Measurements from ENCODE around the gene SLC10A1.
"Not testable (repeated sequence)": the region's sequence is repeated elsewhere in the genome, so short reads cannot be mapped to it uniquely, and the experiment has no call there.

The SLC10A1 gene

DNA sequence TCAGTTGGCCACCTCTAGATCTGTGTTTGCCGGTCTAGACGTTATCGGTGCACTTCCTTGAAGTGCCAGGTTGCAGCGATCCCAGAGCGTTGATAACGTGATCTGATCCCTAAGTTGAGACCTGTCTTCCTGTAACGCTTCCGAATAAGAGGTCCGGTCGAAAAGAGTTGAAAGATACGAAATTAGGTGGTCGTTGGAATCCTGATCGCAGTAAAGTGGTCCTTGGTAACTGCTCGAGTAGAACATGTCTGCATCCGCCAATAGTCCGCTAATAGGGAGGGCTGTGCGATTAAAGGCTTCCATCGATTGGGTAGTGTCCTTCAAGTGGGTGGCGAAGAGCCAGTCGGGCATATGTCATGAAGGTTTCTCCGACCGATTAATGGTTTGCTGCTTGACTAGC, 27.4 kb downstream of the SLC10A1 start:
- DNase-seq = no peak

DNA sequence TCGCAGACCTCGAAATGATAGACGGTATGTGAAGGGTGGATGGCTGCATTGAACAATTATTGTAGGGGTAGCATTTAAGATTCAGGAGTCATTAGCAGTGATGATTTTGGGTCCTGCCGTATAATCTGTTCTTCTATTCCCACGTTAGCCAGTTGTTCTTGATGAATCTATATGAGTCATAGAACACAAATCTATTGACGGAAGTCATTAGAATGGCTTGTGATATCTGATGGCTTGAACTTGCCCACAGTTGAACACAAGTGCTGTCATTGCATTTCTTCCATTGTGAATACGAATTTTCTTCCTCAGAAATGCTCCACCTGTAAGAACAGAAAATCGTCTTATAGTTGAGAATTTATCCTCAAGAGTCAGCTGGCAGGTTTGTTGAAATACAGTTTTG, 28.2 kb downstream of the SLC10A1 start:
- no peak for DNase-seq

DNA sequence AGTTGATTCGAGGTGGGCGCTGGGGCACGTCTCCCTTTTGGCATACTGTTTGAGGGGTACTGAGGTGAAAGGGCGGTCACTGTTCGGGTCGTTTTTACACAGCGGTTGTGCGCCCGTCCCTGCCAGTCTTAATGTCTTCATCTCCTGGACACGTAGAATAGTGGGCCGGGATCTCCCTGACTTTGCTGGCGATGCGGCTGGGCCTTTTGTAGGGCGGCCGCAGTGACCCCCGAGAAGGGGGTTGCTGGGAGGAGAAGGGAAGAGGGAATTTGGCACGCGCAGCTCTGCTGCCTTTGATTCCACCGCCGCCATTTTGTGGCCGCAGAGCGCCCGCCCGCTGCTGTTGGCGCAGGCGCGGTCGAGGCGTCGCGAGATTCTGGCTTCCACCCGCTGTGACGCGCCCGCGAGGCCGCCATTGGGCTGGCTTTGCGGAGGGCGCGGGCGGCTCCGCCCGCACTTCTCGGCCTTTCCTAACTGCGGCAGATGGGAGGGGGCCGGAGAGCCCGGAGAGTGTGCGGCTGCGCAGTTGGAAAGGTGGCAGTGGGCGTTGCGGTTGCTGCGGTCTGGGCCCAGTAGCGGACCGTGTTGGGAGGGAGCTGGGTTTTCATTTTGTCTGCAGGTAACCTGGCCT, 29.6 kb downstream of the SLC10A1 start:
- DNase-seq = peak; percentile 85

DNA sequence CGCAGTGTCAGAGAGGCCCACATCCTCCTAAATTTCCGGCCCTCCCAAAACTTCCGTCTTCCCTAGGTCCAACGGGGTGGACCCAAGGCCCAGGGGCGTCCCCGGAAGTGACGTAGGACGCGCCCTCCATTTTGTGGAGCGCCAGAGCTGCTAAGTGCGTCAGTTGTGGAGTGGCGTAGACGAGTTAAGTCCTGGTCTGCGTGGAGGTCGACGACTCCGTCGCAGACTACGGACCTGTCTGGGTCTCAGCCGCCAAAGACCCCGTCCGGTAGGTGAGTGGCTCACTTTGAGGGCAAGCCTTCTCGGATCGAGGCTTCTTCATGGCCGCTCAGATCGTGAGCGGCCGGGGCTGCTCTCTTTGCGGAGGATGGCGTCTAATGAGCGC, 30.1 kb downstream of the SLC10A1 start, which contains the start of gene SRSF5:
Gene SRSF5 (plus strand): TSS at position 159 of the 385 bp plus-strand sequence. CDS start 1,015 bp downstream, outside the sequence.
- peak; percentile 96 for DNase-seq

- DNase-seq = peak; percentile 14
Observed at GRCh38 chr14:69763761-69764510, 33.1 kb downstream of the SLC10A1 start.

GRCh38 chr14:69760810-69761209, 36.2 kb downstream of the SLC10A1 start:
- no peak for DNase-seq

- no peak for DNase-seq
Observed at GRCh38 chr14:69756298-69756697, 40.7 kb downstream of the SLC10A1 start.

GRCh38 chr14:69755784-69756183, 41.3 kb downstream of the SLC10A1 start:
- no peak for DNase-seq

- no peak for DNase-seq
Observed at GRCh38 chr14:69755296-69755695, 41.7 kb downstream of the SLC10A1 start.

- DNase-seq = no peak
Observed at GRCh38 chr14:69754487-69754886, 42.6 kb downstream of the SLC10A1 start.

DNA sequence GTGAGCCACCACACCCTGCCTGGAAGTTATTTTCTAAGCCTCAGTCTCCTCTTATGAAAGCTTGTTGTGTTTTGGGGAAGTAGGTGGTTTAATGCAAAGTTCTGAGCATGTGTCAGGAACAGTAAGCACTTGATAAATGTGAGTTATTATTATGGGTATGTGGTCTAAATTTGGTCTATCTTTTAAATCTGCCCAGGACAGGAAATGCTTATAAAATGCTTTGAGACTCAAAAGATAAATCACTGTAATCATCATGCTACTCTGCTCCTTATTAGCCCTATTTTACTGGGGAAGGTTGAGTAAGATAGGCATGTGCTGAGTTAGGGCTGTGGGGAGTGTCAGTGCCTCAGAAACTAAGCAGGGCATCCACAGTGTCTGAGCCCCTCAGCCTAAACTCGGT, 43.2 kb downstream of the SLC10A1 start:
- no peak for DNase-seq

DNA sequence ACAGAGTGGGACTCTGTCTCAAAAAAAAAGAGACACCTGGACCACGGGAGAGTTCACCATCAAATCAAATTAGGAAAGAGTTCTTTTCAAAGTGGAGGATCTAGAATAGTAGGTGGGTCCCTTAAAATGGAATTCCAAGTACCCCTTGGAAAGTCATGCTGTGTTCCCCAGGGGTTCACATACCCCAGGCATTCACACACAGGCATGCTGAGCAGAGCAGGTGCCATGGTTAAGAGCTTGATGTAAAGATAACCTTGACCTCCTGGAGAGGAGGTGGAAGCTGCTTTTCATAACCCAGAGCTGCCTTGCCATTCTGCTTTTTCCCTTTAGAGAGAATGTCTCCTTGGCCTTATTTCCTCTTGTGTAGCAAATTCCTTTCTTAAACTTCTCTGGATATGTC, 44.3 kb downstream of the SLC10A1 start:
- DNase-seq = no peak

GRCh38 chr14:69750495-69750894, 46.5 kb downstream of the SLC10A1 start:
- DNase-seq = no peak

DNA sequence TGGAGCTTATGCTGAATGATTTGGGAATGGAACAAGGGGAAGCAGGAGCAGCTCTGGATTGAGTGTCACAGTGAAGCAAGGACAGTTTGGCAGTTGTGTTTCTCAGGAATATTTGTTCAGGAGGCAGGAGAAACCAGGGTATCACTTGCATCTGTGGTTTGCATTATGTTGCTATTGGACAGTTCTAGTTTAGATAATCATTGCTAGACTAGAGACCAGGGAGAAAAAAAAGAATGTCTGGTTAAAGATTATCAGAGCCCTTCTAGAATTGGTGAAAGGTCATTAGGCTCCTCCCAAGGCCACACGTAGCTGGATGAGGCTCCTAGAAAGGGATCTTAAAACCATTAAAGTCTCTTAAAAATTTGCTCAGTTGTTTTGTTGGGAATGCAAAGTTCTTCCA, 47.1 kb downstream of the SLC10A1 start:
- DNase-seq = no peak

- DNase-seq = no peak
Observed at GRCh38 chr14:69741055-69741454, 56.0 kb downstream of the SLC10A1 start.

DNA sequence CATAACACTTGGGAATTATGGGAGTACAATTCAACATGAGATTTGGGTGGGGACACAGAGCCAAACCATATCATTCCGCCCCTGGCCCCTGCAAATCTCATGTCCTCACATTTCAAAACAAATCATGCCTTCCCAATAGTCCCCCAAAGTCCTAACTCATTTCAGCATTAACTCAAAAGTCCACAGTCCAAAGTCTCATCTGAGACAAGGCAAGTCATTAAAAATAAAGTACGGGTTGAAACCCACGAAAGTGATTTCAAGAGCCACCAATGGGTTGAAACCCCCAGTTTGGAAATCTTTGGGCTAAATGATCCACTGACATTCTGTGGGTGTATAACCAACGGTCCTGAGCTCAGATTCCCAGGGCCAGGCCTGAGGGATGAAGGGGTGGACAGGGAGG, 60.6 kb downstream of the SLC10A1 start:
- not testable (repeated sequence) for DNase-seq

DNA sequence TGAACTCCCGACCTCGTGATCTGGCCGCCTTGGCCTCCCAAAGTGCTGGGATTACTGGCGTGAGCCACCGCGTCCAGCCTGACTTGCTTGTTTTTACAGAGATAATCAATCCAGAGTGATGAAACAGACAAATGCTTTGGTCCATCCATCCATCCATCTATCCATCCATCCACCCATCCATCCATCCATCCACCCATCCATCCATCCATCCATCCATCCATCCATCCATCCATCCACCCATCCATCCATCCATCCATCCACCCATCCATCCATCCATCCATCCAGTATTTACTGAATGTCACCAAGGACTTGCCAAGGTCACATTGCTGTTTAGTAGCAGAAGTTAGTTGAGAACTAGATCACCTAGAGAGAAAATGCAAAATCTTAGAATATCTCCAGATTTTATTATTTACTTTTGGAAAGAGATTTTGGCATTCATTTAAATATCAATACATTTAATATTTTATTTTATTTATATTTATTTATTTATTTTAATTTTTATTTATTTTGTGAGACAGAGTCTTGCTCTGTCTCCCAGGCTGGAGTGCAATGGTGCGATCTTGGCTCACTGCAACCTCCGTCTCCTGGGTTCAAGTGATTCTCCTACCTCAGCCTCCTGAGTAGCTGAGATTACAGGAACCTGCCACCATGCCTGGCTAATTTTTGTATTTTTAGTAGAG, 65.0 kb downstream of the SLC10A1 start:
- not testable (repeated sequence) for DNase-seq

- no peak for DNase-seq
Observed at GRCh38 chr14:69727860-69728259, 69.2 kb downstream of the SLC10A1 start.

DNA sequence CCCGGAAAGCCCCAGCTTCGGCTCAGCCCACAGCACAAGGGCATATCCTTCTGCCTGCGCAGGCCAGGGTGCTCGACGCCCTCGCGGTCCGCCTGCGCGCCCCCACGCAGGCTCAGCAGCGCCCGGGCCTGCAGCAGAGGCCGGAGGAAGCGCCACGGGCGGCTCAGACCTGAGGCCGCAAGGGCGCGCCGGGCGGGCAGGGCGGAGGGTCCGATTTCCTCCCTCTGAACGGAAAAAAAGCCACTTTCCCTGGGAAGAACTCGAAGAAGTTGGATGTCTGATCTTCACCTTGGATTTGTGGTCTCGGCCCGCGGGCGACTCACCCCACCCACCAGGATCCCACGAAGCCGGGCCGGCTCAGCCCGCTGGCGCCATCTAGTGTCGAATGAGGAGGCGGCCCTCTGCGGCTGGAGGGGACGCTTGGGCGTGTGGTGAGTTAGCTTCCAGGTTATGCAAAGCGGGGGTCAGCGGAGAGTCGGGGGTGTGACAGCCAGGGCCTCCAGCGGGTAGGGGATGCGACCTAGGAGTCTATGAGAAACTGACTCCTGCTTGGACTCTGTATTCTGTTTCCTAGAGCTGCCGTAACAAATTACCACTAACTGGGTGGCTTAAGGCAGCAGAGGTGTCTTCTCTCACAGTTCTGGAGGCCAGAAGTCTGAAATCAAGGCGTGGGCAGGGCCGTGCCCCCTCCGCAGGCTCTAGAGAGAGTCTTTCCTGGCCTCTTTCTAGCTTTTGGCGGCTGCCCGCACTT, 70.1 kb downstream of the SLC10A1 start:
- peak; percentile 58 for DNase-seq

All from GDM1 (cell line).